HepG2 (cell line): ENCODE measurements around the gene KLF15. TPM values are rescaled to one million over a fixed set of nuclear protein-coding genes. Genes with fewer than 3 reads are reported as not detected.

Experiments
- BATF2 ChIP-seq: sonication (generic); formaldehyde crosslinking; IDR thresholded peaks from 2 replicates; pipeline ENCODE4 v1.8.0; 2022; ENCODE audit warnings: mild to moderate bottlenecking, missing genetic modification reagents, moderate library complexity
- HNRNPLL ChIP-seq: fragments of 200-400 bp; formaldehyde crosslinking; IDR thresholded peaks from 2 replicates; pipeline ENCODE4 v1.6.1; 2017; ENCODE audit warnings: mild to moderate bottlenecking, low read depth, low read length; ENCODE audit not compliant: poor library complexity, severe bottlenecking
- KIAA2018 ChIP-seq: sonication (generic); formaldehyde crosslinking; IDR thresholded peaks from 2 replicates; pipeline ENCODE4 v1.5.0; 2020; ENCODE audit warnings: mild to moderate bottlenecking, missing genetic modification reagents, borderline replicate concordance
- MAFK ChIP-seq, 2 experiments: IDR thresholded peaks in 1 of 2; conservative IDR thresholded peaks in 1 of 2; 2 replicates each; pipeline ENCODE4 v1.6.1; 2011; ENCODE audit warnings: improper control_type of control experiment in 2 of 2, low read length in 2 of 2
- PATZ1 ChIP-seq: sonication (generic); formaldehyde crosslinking; IDR thresholded peaks from 2 replicates; pipeline ENCODE4 v1.4.0; 2020; ENCODE audit warnings: missing genetic modification reagents
- TERF1 ChIP-seq: sonication (generic); formaldehyde crosslinking; IDR thresholded peaks from 2 replicates; pipeline ENCODE4 v1.8.0; 2022; ENCODE audit warnings: mild to moderate bottlenecking, missing genetic modification reagents, moderate library complexity
- THAP7 ChIP-seq: sonication (generic); formaldehyde crosslinking; IDR thresholded peaks from 2 replicates; pipeline ENCODE4 v1.8.1; 2023; ENCODE audit warnings: mild to moderate bottlenecking, missing genetic modification reagents
- ZNF101 ChIP-seq: sonication (generic); formaldehyde crosslinking; IDR thresholded peaks from 2 replicates; pipeline ENCODE4 v1.4.0; 2020; ENCODE audit warnings: mild to moderate bottlenecking, low read depth, missing genetic modification reagents, borderline replicate concordance
- ZNF234 ChIP-seq: sonication (generic); formaldehyde crosslinking; conservative IDR thresholded peaks from 2 replicates; pipeline ENCODE4 v1.5.1; 2020; ENCODE audit warnings: mild to moderate bottlenecking, missing genetic modification reagents
- ZNF879 ChIP-seq: sonication (generic); formaldehyde crosslinking; IDR thresholded peaks from 2 replicates; pipeline ENCODE4 v1.8.1; 2023; ENCODE audit warnings: missing genetic modification reagents
- polyA plus RNA-seq, 8 experiments: library from polyadenylated mRNA; depleted of rRNA in 3 of 8; stranded (reverse) in 7 of 8; unstranded in 1 of 8; fragments of >200 nt; fragmentation: Illumina TruSeq in 4 of 8; extraction: Trizol in 4 of 8; gene quantifications; 2 replicates each; pipeline versions ENCODE4 v1.2.1 to v1.2.3, GENCODE V29; 2011 to 2016; ENCODE audit warnings: low read depth in 4 of 8, missing spikeins in 1 of 8, mixed read lengths in 1 of 8; ENCODE audit not compliant: insufficient read depth in 1 of 8
- total RNA-seq, 5 experiments: library from RNA; depleted of rRNA; stranded (reverse); fragments of >200 nt; fragmentation: Illumina TruSeq; extraction: Trizol; gene quantifications; 2 replicates each; pipeline ENCODE4 v1.2.3, GENCODE V29; 2016; ENCODE audit warnings: low read depth in 1 of 5

KLF15 gene
- total and polyA plus RNA-seq, 2 of the 13 experiments (the other 11 are each of a cell fraction or from before 2014, with no cell fraction given) = 7.1 to 7.8 TPM

- TF ChIP-seq BATF2 (CRISPR knock-in tag) (no peak), ZNF234 (CRISPR knock-in tag) (no peak), TERF1 (no peak), ZNF879 (peak; percentile 45; the same call in 1 of the 2 replicates), PATZ1 (peak; percentile 22; the same call in 1 of the 2 replicates), HNRNPLL (peak; percentile 81), ZNF101 (no peak), MAFK (conservative IDR thresholded peaks at IDR 0.05 in 1 of 2, IDR thresholded peaks at IDR 0.05 in 1 of 2; ENCODE audit: low read length in 2 of 2) (0 out of 4 replicates have a peak, but pooled peaks of 1 of the 2 experiments have one; percentile 0), KIAA2018 (no peak), THAP7 (CRISPR knock-in tag) (0 out of 2 replicates have a peak, but pooled peaks have one; percentile 68)
These were observed 32.0 kb upstream of the KLF15 start (continued) for GRCh38 chr3:126389112-126389793.
